Activated naive CD8-positive, alpha-beta T cell treated with anti-CD3 and anti-CD28 coated beads for 36 hours (primary cell): ENCODE results near the gene CFAP92. TPM values are rescaled to one million over a fixed set of nuclear protein-coding genes. Genes with fewer than 3 reads are reported as not detected.
"Not testable (repeated sequence)": the region's sequence is repeated elsewhere in the genome, so short reads cannot be mapped to it uniquely, and the experiment has no call there.

Experiments
- DNase-seq: peaks from one replicate; pipeline ENCODE4 v3.0.0; 2021
- H3K27ac Mint-ChIP-seq: one replicate; pipeline ENCODE4 v1.8.0; 2022; ENCODE audit warnings: mild to moderate bottlenecking, moderate library complexity, mixed read lengths
- H3K27me3 Mint-ChIP-seq: one replicate; pipeline ENCODE4 v1.8.0; 2022; ENCODE audit warnings: mild to moderate bottlenecking, mixed read lengths
- H3K36me3 Mint-ChIP-seq: one replicate; pipeline ENCODE4 v1.8.0; 2021; ENCODE audit warnings: mild to moderate bottlenecking, mixed read lengths
- H3K4me1 Mint-ChIP-seq: one replicate; pipeline ENCODE4 v1.8.0; 2021; ENCODE audit warnings: mixed read lengths
- H3K4me3 Mint-ChIP-seq: one replicate; pipeline ENCODE4 v1.8.0; 2022; ENCODE audit warnings: mild to moderate bottlenecking, moderate library complexity, mixed read lengths
- H3K9me3 Mint-ChIP-seq: one replicate; pipeline ENCODE4 v1.8.0; 2022; ENCODE audit warnings: mixed read lengths
- total RNA-seq, 2 experiments: library from RNA; stranded (reverse); gene quantifications; one replicate each; pipeline ENCODE4 v1.2.3, GENCODE V29; 2021

CFAP92 gene
- total RNA-seq, 2 experiments from 2014 or later: 0.40 to 0.56 TPM

DNA sequence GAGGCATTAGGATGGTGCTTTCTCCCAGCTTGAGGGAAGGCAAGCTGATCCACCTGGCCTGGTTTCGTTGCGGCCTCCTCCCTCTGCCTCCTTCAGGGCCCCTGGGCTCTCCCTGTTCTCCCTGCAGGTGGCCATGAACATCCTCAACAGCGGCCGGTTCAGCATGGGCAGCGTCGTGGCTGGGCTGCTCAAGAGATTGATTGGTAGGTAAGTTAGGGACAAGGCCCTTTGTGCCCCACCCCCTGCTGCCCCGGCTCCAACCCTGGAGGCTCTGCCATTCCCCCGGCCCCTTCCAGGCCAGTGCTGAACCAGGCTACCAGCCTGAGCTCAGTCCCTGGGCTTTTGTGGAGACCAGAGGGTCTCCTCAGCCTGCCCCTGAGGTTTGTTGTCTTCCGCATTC lies 91.5 kb downstream of the CFAP92 start:
- Mint-ChIP-seq H3K9me3 (no peaks in the 10 kb centered on the region), H3K4me1 (no peaks in the 10 kb centered on the region), H3K27me3 (no peaks in the 10 kb centered on the region), H3K27ac (no peak overlapping the region), H3K36me3 (peaks cover 36% of the 10 kb centered on the region), H3K4me3 (no peak overlapping the region)
- no peak for DNase-seq

- H3K9me3 Mint-ChIP-seq: no peaks in the 10 kb centered on the region
- no peak overlapping the region for H3K4me3 Mint-ChIP-seq
- H3K4me1 Mint-ChIP-seq: no peaks in the 10 kb centered on the region
- no peak for DNase-seq
- H3K27me3 Mint-ChIP-seq: no peaks in the 10 kb centered on the region
- peaks cover 26% of the 10 kb centered on the region for H3K36me3 Mint-ChIP-seq
- H3K27ac Mint-ChIP-seq: peak overlapping the region; percentile 76
Measured at GRCh38 chr3:128895843-128896697, 97.8 kb downstream of the CFAP92 start.

DNA sequence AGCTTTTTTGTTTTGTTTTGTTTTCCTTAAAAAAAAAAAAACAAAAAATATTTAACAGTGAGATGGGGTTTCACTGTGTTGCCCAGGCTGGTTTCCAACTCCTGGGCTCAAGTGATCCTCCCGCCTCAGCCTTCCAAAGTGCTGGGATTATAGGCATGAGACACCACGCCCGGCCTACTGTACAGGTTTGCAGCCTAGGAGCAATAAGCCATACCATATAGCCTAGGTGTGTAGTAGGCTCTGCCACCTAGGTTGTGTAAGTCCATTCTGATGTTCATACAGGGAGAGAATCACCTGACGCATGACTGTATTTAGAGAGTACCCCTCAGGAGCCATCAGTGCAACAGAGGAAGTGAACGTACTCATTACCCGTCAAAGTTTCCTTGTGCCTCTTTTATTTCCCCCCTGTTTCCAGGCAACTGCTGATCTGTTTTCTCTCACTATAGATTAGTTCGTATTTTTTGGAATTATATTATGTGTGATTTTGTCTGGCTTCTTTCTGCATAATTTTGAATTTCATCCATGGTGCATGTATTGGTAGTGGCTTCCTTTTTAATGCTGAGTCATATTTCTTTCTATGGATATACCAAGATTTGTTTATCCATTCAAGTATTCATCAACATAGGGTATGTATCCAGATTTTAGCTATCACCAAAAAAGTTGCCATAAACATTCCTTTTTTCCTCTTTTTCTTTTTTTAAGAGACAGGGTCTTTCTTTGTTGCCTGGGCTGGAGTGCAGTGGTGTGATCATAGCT lies 104.6 kb downstream of the CFAP92 start:
- H3K27me3 Mint-ChIP-seq: no peaks in the 10 kb centered on the region
- peaks cover 1% of the 10 kb centered on the region for H3K4me1 Mint-ChIP-seq
- H3K27ac Mint-ChIP-seq: no peak overlapping the region
- no peak for DNase-seq
- H3K9me3 Mint-ChIP-seq: no peaks in the 10 kb centered on the region
- H3K4me3 Mint-ChIP-seq: no peak overlapping the region
- peaks cover 12% of the 10 kb centered on the region for H3K36me3 Mint-ChIP-seq

- Mint-ChIP-seq H3K36me3 (peaks cover 25% of the 10 kb centered on the region), H3K4me3 (no peak overlapping the region), H3K27ac (peak overlapping the region; percentile 59), H3K9me3 (no peaks in the 10 kb centered on the region), H3K27me3 (no peaks in the 10 kb centered on the region), H3K4me1 (peaks cover 29% of the 10 kb centered on the region)
- no peak for DNase-seq
Measured at GRCh38 chr3:128884992-128885391, 108.9 kb downstream of the CFAP92 start.

DNA sequence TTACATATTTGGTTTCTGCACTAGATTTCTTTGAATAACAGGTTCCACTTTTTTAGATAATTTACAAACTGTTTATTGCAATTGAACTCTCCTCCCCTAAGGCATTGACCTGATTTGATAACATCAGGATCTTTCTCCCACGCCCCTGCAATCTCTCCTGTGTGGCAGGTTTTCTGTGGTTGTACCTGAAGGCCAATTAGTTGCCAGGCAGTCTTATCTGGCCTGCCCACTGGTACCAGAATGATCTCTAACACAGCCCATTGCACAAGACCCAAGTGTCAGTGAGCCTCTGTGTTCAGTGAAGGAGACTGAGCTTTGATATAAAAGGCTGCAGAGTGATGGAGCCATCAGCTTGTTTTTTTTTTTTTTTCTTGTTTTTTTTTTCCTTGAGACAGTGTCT lies 111.2 kb downstream of the CFAP92 start:
- no peak overlapping the region for H3K27ac Mint-ChIP-seq
- no peak overlapping the region for H3K4me3 Mint-ChIP-seq
- no peak for DNase-seq
- no peaks in the 10 kb centered on the region for H3K9me3 Mint-ChIP-seq
- H3K36me3 Mint-ChIP-seq: peaks cover 30% of the 10 kb centered on the region
- no peaks in the 10 kb centered on the region for H3K27me3 Mint-ChIP-seq
- H3K4me1 Mint-ChIP-seq: peaks cover 36% of the 10 kb centered on the region

GRCh38 chr3:128881576-128881975 lies 112.3 kb downstream of the CFAP92 start:
- H3K27ac Mint-ChIP-seq: peak overlapping the region; percentile 1
- H3K4me3 Mint-ChIP-seq: peak overlapping the region; percentile 94
- H3K4me1 Mint-ChIP-seq: peaks cover 41% of the 10 kb centered on the region
- DNase-seq: no peak
- peaks cover 31% of the 10 kb centered on the region for H3K36me3 Mint-ChIP-seq
- no peaks in the 10 kb centered on the region for H3K27me3 Mint-ChIP-seq
- H3K9me3 Mint-ChIP-seq: no peaks in the 10 kb centered on the region

DNA sequence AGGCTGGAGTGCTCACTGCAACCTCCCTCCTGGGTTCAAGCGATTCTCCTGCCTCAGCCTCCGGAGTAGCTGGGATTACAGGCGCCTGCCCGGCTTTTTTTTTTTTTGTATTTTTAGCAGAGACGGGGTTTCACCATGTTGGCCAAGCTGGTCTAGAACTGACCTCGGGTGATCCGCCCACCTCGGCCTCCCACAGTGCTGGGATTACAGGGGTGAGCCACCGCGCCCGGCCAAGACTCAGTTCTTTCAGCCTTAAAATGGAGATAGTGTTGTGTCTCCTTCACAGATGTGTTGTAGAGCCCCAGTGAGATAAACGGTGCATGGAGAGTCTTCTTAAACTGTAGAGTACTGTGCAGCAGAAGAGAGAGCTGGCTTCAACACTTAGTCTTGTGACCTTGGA lies 113.4 kb downstream of the CFAP92 start:
- H3K9me3 Mint-ChIP-seq: not testable (repeated sequence)
- peaks cover 48% of the 10 kb centered on the region for H3K4me1 Mint-ChIP-seq
- H3K4me3 Mint-ChIP-seq: peak overlapping the region; percentile 94

DNA sequence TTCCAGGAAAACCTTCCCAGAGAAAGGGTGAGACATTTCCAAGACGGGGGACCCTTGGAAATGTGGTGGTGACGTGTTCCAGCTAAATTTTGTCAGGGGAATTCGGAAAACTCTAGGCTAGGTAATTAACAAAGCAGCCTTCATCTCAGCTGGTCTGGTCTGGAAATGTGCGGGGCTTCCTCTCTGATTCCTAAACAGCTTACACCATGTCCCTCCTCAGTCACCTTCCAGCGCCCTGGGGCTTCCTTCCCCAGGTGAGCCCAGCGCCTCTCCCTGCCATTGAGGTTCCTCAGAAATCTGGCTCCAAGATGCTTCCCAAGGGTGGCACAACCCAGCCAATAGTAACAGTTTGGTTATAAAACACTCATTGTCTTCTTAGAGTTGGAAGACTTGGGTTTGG lies 113.9 kb downstream of the CFAP92 start:
- Mint-ChIP-seq H3K9me3 (no peaks in the 10 kb centered on the region), H3K27ac (peak overlapping the region; percentile 93), H3K4me1 (peaks cover 50% of the 10 kb centered on the region), H3K36me3 (peaks cover 29% of the 10 kb centered on the region), H3K4me3 (peak overlapping the region; percentile 94), H3K27me3 (no peaks in the 10 kb centered on the region)
- DNase-seq: no peak

More for the DNA sequence above, 113.4 kb downstream of the CFAP92 start:
- Mint-ChIP-seq H3K36me3 (peaks cover 31% of the 10 kb centered on the region), H3K27ac (peak overlapping the region; percentile 93)
- H3K27me3 Mint-ChIP-seq, DNase-seq: not testable (repeated sequence)

GRCh38 chr3:128879125-128879969 lies 114.5 kb downstream of the CFAP92 start, which contains the start of gene ACAD9:
Gene ACAD9, plus strand, starts transcription at chr3:128879620. Its CDS starts 72 bp downstream, at chr3:128879692.
- peak within 1 kb of the TSS; percentile 93 for H3K27ac Mint-ChIP-seq
- H3K9me3 Mint-ChIP-seq: no peaks in the 10 kb centered on the region
- H3K36me3 Mint-ChIP-seq: peaks cover 28% of the 10 kb centered on the region
- DNase-seq: peak; percentile 98
- H3K4me1 Mint-ChIP-seq: peaks cover 49% of the 10 kb centered on the region
- H3K27me3 Mint-ChIP-seq: no peaks in the 10 kb centered on the region
- H3K4me3 Mint-ChIP-seq: peak within 1 kb of the TSS; percentile 94

DNA sequence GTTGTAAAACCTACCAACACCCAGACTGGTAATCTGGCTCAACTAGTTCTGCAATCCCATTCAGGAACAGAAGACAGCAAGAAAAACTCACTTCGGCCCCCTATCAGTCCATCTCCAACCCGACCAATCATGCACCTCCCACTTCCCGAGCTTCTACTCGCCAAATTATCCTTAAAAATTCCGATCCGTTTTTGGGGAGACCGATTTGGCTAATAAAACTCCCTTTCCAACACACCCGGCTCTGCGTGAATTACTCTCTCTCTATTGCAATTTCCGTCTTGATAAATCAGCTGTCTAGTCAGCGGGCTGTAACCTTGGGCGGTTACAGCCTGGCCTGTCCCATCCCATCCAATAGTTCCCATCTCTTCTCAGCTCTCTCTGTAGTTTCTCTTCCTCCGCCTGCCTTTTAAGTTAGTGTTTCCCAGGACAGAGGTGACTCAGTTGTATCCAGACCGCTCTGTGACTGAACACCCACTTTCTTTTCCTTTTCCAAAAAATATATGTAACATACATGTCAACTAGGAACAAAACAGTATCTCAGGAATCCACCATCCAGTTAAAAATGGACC lies 115.2 kb downstream of the CFAP92 start:
- peaks cover 25% of the 10 kb centered on the region for H3K36me3 Mint-ChIP-seq
- H3K27ac Mint-ChIP-seq: peak overlapping the region; percentile 93
- peak overlapping the region; percentile 94 for H3K4me3 Mint-ChIP-seq
- H3K27me3 Mint-ChIP-seq: no peaks in the 10 kb centered on the region
- H3K9me3 Mint-ChIP-seq: no peaks in the 10 kb centered on the region
- DNase-seq: peak; percentile 25
- H3K4me1 Mint-ChIP-seq: peaks cover 43% of the 10 kb centered on the region

DNA sequence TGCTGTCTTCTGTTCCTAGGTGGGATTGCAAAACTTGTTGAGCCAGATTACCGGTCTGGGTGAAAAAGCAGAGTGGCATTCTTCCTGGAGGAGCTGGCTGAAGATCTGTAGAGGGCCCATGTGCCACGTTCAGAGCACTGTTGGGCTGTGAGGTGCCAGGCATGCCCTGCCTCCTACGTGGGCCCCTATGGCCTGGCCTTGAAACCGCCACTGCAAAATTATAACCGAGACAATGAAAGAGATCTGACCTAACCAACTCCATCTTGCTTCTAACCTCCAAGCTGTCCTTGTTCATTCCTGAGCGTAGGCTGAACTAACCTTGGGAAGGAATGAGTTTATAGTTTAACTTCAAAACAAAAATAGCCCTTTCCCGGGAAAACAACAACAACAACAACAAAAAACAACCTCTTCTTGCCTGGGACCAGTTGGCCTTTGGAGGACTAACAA lies 115.8 kb downstream of the CFAP92 start:
- Mint-ChIP-seq H3K9me3 (no peaks in the 10 kb centered on the region), H3K4me3 (peak overlapping the region; percentile 94), H3K4me1 (peaks cover 43% of the 10 kb centered on the region), H3K27ac (peak overlapping the region; percentile 93), H3K27me3 (no peaks in the 10 kb centered on the region), H3K36me3 (peaks cover 24% of the 10 kb centered on the region)
- no peak for DNase-seq

- H3K4me1 Mint-ChIP-seq: peaks cover 25% of the 10 kb centered on the region
- H3K4me3 Mint-ChIP-seq: no peak overlapping the region
- no peak overlapping the region for H3K27ac Mint-ChIP-seq
- peak; percentile 65 for DNase-seq
- no peaks in the 10 kb centered on the region for H3K9me3 Mint-ChIP-seq
- H3K27me3 Mint-ChIP-seq: no peaks in the 10 kb centered on the region
- peaks cover 12% of the 10 kb centered on the region for H3K36me3 Mint-ChIP-seq
Measured at GRCh38 chr3:128875556-128876120, 118.2 kb downstream of the CFAP92 start.

GRCh38 chr3:128874481-128875180 lies 119.2 kb downstream of the CFAP92 start:
- H3K4me3 Mint-ChIP-seq: no peak overlapping the region
- no peaks in the 10 kb centered on the region for H3K27me3 Mint-ChIP-seq
- peaks cover 22% of the 10 kb centered on the region for H3K4me1 Mint-ChIP-seq
- H3K36me3 Mint-ChIP-seq: peaks cover 14% of the 10 kb centered on the region
- DNase-seq: no peak
- no peaks in the 10 kb centered on the region for H3K9me3 Mint-ChIP-seq
- H3K27ac Mint-ChIP-seq: no peak overlapping the region
